Measurements from ENCODE around the gene ARSD.
A peak's percentile ranks its signal among the peaks of the same experiment; 100 is the strongest.
"Not testable (repeated sequence)": the region's sequence is repeated elsewhere in the genome, so short reads cannot be mapped to it uniquely, and the experiment has no call there.

ARSD gene

GRCh38 chrX:2928583-2929434 lies at the start of gene ARSD:
TSS of gene ARSD (minus strand) at chrX:2929339. CDS start at chrX:2929275, 64 bp downstream.
- Histone ChIP-seq H3K4me3 (ENCODE audit: low read length in 2 of 2) (peak within 1 kb of the TSS; percentile 77 to 89), H3K27ac (ENCODE audit: low read depth in 2 of 2, low read length in 2 of 2) (peak within 1 kb of the TSS; percentile 98 to 99), H3K4me1 (ENCODE audit: control insufficient read depth in 2 of 2, insufficient read depth in 2 of 2, low read length in 2 of 2) (peaks cover 3 to 7% of the 10 kb centered on the region in 2 donors), H3K36me3 (ENCODE audit: control insufficient read depth in 2 of 2, insufficient read depth in 2 of 2, low read length in 2 of 2) (peaks cover 0 to 5% of the 10 kb centered on the region in 2 donors), H3K9me3 (ENCODE audit: control insufficient read depth in 2 of 2, low read length in 2 of 2) (peaks cover 0 to 4% of the 10 kb centered on the region in 2 donors), H3K27me3 (ENCODE audit: control insufficient read depth in 2 of 2, insufficient read depth in 2 of 2, low read length in 2 of 2) (no peaks in the 10 kb centered on the region), H3K9ac (ENCODE audit: low read depth in 1 of 2, low read length in 2 of 2) (peak within 1 kb of the TSS; percentile 80 to 95)

GRCh38 chrX:2978639-2979038 lies 49.5 kb upstream of the ARSD start:
- H3K4me3 ChIP-seq (ENCODE audit: low read length in 2 of 2): not testable (repeated sequence)

GRCh38 chrX:2974961-2975360 lies 45.8 kb upstream of the ARSD start:
- Histone ChIP-seq H3K4me3 (ENCODE audit: low read length in 2 of 2) (no peak overlapping the region), H3K4me1 (ENCODE audit: control insufficient read depth in 2 of 2, insufficient read depth in 2 of 2, low read length in 2 of 2) (no peaks in the 10 kb centered on the region), H3K9me3 (ENCODE audit: control insufficient read depth in 2 of 2, low read length in 2 of 2) (no peaks in the 10 kb centered on the region), H3K36me3 (ENCODE audit: control insufficient read depth in 2 of 2, insufficient read depth in 2 of 2, low read length in 2 of 2) (no peaks in the 10 kb centered on the region), H3K9ac (ENCODE audit: low read depth in 1 of 2, low read length in 2 of 2) (no peak overlapping the region), H3K27ac (ENCODE audit: low read depth in 2 of 2, low read length in 2 of 2) (no peak overlapping the region), H3K27me3 (ENCODE audit: control insufficient read depth in 2 of 2, insufficient read depth in 2 of 2, low read length in 2 of 2) (no peaks in the 10 kb centered on the region)

More at GRCh38 chrX:2978639-2979038, 49.5 kb upstream of the ARSD start:
- H3K36me3 ChIP-seq (ENCODE audit: control insufficient read depth in 2 of 2, insufficient read depth in 2 of 2, low read length in 2 of 2); H3K4me1 ChIP-seq (ENCODE audit: control insufficient read depth in 2 of 2, insufficient read depth in 2 of 2, low read length in 2 of 2); H3K9ac ChIP-seq (ENCODE audit: low read depth in 1 of 2, low read length in 2 of 2); H3K27ac ChIP-seq (ENCODE audit: low read depth in 2 of 2, low read length in 2 of 2); H3K27me3 ChIP-seq (ENCODE audit: control insufficient read depth in 2 of 2, insufficient read depth in 2 of 2, low read length in 2 of 2); H3K9me3 ChIP-seq (ENCODE audit: control insufficient read depth in 2 of 2, low read length in 2 of 2): not testable (repeated sequence)

GRCh38 chrX:2972391-2972790 lies 43.3 kb upstream of the ARSD start:
- Histone ChIP-seq H3K4me3 (ENCODE audit: low read length in 2 of 2) (no peak overlapping the region), H3K27ac (ENCODE audit: low read depth in 2 of 2, low read length in 2 of 2) (no peak overlapping the region), H3K4me1 (ENCODE audit: control insufficient read depth in 2 of 2, insufficient read depth in 2 of 2, low read length in 2 of 2) (peaks cover 0 to 3% of the 10 kb centered on the region in 2 donors)

GRCh38 chrX:2969021-2969420 lies 39.9 kb upstream of the ARSD start:
- Histone ChIP-seq H3K36me3 (ENCODE audit: control insufficient read depth in 2 of 2, insufficient read depth in 2 of 2, low read length in 2 of 2) (no peaks in the 10 kb centered on the region), H3K27me3 (ENCODE audit: control insufficient read depth in 2 of 2, insufficient read depth in 2 of 2, low read length in 2 of 2) (no peaks in the 10 kb centered on the region), H3K9me3 (ENCODE audit: control insufficient read depth in 2 of 2, low read length in 2 of 2) (no peaks in the 10 kb centered on the region), H3K9ac (ENCODE audit: low read depth in 1 of 2, low read length in 2 of 2) (no peak overlapping the region), H3K4me3 (ENCODE audit: low read length in 2 of 2) (no peak overlapping the region), H3K27ac (ENCODE audit: low read depth in 2 of 2, low read length in 2 of 2) (no peak overlapping the region), H3K4me1 (ENCODE audit: control insufficient read depth in 2 of 2, insufficient read depth in 2 of 2, low read length in 2 of 2) (peaks cover 0 to 10% of the 10 kb centered on the region in 2 donors)

More at GRCh38 chrX:2972391-2972790, 43.3 kb upstream of the ARSD start:
- H3K9me3 ChIP-seq (ENCODE audit: control insufficient read depth in 2 of 2, low read length in 2 of 2): no peaks in the 10 kb centered on the region
- no peak overlapping the region for H3K9ac ChIP-seq (ENCODE audit: low read depth in 1 of 2, low read length in 2 of 2)
- no peaks in the 10 kb centered on the region for H3K36me3 ChIP-seq (ENCODE audit: control insufficient read depth in 2 of 2, insufficient read depth in 2 of 2, low read length in 2 of 2)
- H3K27me3 ChIP-seq (ENCODE audit: control insufficient read depth in 2 of 2, insufficient read depth in 2 of 2, low read length in 2 of 2): no peaks in the 10 kb centered on the region

GRCh38 chrX:2967998-2968909 lies 39.1 kb upstream of the ARSD start:
- Histone ChIP-seq H3K36me3 (ENCODE audit: control insufficient read depth in 2 of 2, insufficient read depth in 2 of 2, low read length in 2 of 2) (no peaks in the 10 kb centered on the region), H3K27me3 (ENCODE audit: control insufficient read depth in 2 of 2, insufficient read depth in 2 of 2, low read length in 2 of 2) (no peaks in the 10 kb centered on the region), H3K4me3 (ENCODE audit: low read length in 2 of 2) (peak overlapping the region; percentile 19 to 31), H3K9me3 (ENCODE audit: control insufficient read depth in 2 of 2, low read length in 2 of 2) (no peaks in the 10 kb centered on the region), H3K4me1 (ENCODE audit: control insufficient read depth in 2 of 2, insufficient read depth in 2 of 2, low read length in 2 of 2) (peaks cover 0 to 10% of the 10 kb centered on the region in 2 donors), H3K27ac (ENCODE audit: low read depth in 2 of 2, low read length in 2 of 2) (no peak overlapping the region), H3K9ac (ENCODE audit: low read depth in 1 of 2, low read length in 2 of 2) (no peak overlapping the region)

- Histone ChIP-seq H3K9ac (ENCODE audit: low read depth in 1 of 2, low read length in 2 of 2) (no peak overlapping the region), H3K4me1 (ENCODE audit: control insufficient read depth in 2 of 2, insufficient read depth in 2 of 2, low read length in 2 of 2) (peaks cover 0 to 14% of the 10 kb centered on the region in 2 donors), H3K9me3 (ENCODE audit: control insufficient read depth in 2 of 2, low read length in 2 of 2) (no peaks in the 10 kb centered on the region), H3K27me3 (ENCODE audit: control insufficient read depth in 2 of 2, insufficient read depth in 2 of 2, low read length in 2 of 2) (no peaks in the 10 kb centered on the region), H3K4me3 (ENCODE audit: low read length in 2 of 2) (no peak overlapping the region), H3K27ac (ENCODE audit: low read depth in 2 of 2, low read length in 2 of 2) (no peak overlapping the region), H3K36me3 (ENCODE audit: control insufficient read depth in 2 of 2, insufficient read depth in 2 of 2, low read length in 2 of 2) (no peaks in the 10 kb centered on the region)
These were observed 38.4 kb upstream of the ARSD start for GRCh38 chrX:2967584-2967983.

- no peak overlapping the region for H3K27ac ChIP-seq (ENCODE audit: low read depth in 2 of 2, low read length in 2 of 2)
- no peak overlapping the region for H3K9ac ChIP-seq (ENCODE audit: low read depth in 1 of 2, low read length in 2 of 2)
- no peaks in the 10 kb centered on the region for H3K9me3 ChIP-seq (ENCODE audit: control insufficient read depth in 2 of 2, low read length in 2 of 2)
- peaks cover 0 to 14% of the 10 kb centered on the region in 2 donors for H3K4me1 ChIP-seq (ENCODE audit: control insufficient read depth in 2 of 2, insufficient read depth in 2 of 2, low read length in 2 of 2)
- H3K27me3 ChIP-seq (ENCODE audit: control insufficient read depth in 2 of 2, insufficient read depth in 2 of 2, low read length in 2 of 2): no peaks in the 10 kb centered on the region
- no peaks in the 10 kb centered on the region for H3K36me3 ChIP-seq (ENCODE audit: control insufficient read depth in 2 of 2, insufficient read depth in 2 of 2, low read length in 2 of 2)
- H3K4me3 ChIP-seq (ENCODE audit: low read length in 2 of 2): no peak overlapping the region
These were observed 37.9 kb upstream of the ARSD start for GRCh38 chrX:2967012-2967411.

GRCh38 chrX:2965965-2966364 lies 36.8 kb upstream of the ARSD start:
- H3K36me3 ChIP-seq (ENCODE audit: control insufficient read depth in 2 of 2, insufficient read depth in 2 of 2, low read length in 2 of 2): no peaks in the 10 kb centered on the region
- H3K4me3 ChIP-seq (ENCODE audit: low read length in 2 of 2): no peak overlapping the region
- H3K27me3 ChIP-seq (ENCODE audit: control insufficient read depth in 2 of 2, insufficient read depth in 2 of 2, low read length in 2 of 2): no peaks in the 10 kb centered on the region
- H3K9me3 ChIP-seq (ENCODE audit: control insufficient read depth in 2 of 2, low read length in 2 of 2): no peaks in the 10 kb centered on the region
- H3K4me1 ChIP-seq (ENCODE audit: control insufficient read depth in 2 of 2, insufficient read depth in 2 of 2, low read length in 2 of 2): peaks cover 0 to 14% of the 10 kb centered on the region in 2 donors
- no peak overlapping the region for H3K9ac ChIP-seq (ENCODE audit: low read depth in 1 of 2, low read length in 2 of 2)
- H3K27ac ChIP-seq (ENCODE audit: low read depth in 2 of 2, low read length in 2 of 2): peak overlapping the region in 1 of 2 donors; percentile 37
